ENCODE measurements around the gene RUNDC1. TPM values are rescaled to one million over a fixed set of nuclear protein-coding genes. Genes with fewer than 3 reads are reported as not detected.

RUNDC1 gene
- total and polyA plus RNA-seq, 2 donors (not counting 1 experiment from before 2014, with no cell fraction given), result 8.0 to 8.8 TPM

DNA sequence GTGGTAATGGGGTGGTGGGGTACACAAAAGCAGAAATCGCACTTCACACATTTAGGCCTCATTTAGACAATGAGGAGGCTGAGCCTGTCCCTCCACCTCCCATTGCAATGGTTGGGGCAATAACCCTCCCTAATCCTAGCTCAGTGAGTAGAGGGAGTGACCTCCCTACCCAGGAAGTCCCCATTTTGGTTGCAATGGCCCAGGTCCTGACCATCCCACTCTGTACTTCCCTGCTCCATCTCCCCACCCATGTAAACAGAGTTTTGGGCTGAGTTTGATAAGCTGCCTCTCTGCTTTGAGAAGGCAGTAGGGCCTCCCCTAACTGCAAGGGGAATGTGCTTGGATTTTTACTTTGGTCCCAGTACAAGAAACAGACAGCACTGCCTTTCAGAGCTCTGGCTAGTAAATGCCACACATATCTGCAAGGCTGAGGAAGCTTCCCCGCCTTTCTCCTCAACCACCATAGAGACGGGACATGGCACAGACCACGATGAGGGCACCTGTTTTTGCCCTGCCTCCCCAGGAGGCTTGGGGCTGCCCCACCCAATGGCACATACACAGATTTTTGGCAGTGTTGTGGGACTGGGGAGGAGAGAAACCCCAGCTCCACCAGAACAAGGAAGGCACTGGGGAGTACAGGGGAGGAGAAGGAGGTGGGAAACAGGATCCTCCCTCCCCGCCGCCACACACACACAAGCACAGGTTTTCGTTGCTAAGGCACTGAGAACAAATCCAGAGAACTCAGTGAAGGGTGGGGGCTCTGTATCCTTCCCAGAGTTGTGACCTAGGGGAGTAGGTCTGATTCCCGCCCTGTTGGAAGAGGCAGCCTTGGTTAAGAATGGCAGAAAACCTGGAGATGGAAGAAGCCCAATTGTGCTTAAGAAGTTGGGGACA lies 34.5 kb downstream of the RUNDC1 start:
- Histone ChIP-seq H3K4me3 (replicated peaks in 1 of 4; ENCODE audit: control extremely low read depth in 1 of 4, insufficient read depth in 1 of 4, low read depth in 3 of 4, low read length in 4 of 4) (no peak overlapping the region), H2AFZ (ENCODE audit: low read length) (no peak overlapping the region), H3K4me1 (ENCODE audit: control insufficient read depth, extremely low read depth, insufficient read depth, low read length) (peaks cover 6% of the 10 kb centered on the region), H3K9me3 (ENCODE audit: control insufficient read depth, insufficient read depth, low read depth, low read length) (no peaks in the 10 kb centered on the region), H3K27ac (ENCODE audit: insufficient read depth, low read length) (no peak overlapping the region), H3K27me3 (ENCODE audit: control insufficient read depth, insufficient read depth, low read length) (no peaks in the 10 kb centered on the region), H3K79me2 (ENCODE audit: control insufficient read depth, insufficient read depth, low read length) (peaks cover 14% of the 10 kb centered on the region), H3K9ac (ENCODE audit: insufficient read depth, low read length) (no peak overlapping the region), H4K20me1 (ENCODE audit: control insufficient read depth, extremely low read depth, insufficient read depth, low read length) (no peaks in the 10 kb centered on the region), H3K4me2 (ENCODE audit: extremely low read depth, insufficient read depth, low read length) (no peak overlapping the region), H3K36me3 (ENCODE audit: control insufficient read depth, insufficient read depth, low read length) (peaks cover 19% of the 10 kb centered on the region)
- TF ChIP-seq, protein P1, sequence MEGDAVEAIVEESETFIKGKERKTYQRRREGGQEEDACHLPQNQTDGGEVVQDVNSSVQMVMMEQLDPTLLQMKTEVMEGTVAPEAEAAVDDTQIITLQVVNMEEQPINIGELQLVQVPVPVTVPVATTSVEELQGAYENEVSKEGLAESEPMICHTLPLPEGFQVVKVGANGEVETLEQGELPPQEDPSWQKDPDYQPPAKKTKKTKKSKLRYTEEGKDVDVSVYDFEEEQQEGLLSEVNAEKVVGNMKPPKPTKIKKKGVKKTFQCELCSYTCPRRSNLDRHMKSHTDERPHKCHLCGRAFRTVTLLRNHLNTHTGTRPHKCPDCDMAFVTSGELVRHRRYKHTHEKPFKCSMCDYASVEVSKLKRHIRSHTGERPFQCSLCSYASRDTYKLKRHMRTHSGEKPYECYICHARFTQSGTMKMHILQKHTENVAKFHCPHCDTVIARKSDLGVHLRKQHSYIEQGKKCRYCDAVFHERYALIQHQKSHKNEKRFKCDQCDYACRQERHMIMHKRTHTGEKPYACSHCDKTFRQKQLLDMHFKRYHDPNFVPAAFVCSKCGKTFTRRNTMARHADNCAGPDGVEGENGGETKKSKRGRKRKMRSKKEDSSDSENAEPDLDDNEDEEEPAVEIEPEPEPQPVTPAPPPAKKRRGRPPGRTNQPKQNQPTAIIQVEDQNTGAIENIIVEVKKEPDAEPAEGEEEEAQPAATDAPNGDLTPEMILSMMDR (conservative IDR thresholded peaks at IDR 0.05 in 1 of 2, IDR thresholded peaks at IDR 0.05 in 1 of 2; ENCODE audit: low read depth in 1 of 2, low read length in 2 of 2), result no peak
- TF ChIP-seq EZH2 (IDR thresholded peaks at IDR 0.05; ENCODE audit: low read length, missing control alignments), result no peak
- no peak for DNase-seq (ENCODE audit: low read depth in 2 of 2)

DNA sequence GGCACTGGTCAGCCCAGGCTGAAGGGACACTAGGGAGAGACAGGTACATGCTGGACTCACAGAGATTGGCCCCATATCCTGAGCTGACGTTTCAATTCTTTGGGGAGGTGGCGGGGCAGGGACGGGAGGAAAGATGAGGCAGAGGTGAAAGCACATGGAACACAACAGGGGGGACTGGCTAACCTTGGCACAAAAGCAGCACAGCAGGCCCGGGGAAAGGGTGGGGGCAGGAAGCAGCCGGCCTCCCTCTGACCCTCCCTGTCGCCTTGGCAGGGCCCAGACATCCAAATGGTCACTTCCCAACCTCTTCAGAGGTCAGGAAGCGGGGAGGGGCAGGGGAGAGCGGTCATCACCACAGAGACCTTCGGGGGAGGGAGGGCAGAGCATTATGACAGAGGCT lies 35.2 kb downstream of the RUNDC1 start:
- no peaks in the 10 kb centered on the region for H3K27me3 ChIP-seq (ENCODE audit: control insufficient read depth, insufficient read depth, low read length)
- H3K9me3 ChIP-seq (ENCODE audit: control insufficient read depth, insufficient read depth, low read depth, low read length), result no peaks in the 10 kb centered on the region
- peaks cover 20% of the 10 kb centered on the region for H3K79me2 ChIP-seq (ENCODE audit: control insufficient read depth, insufficient read depth, low read length)
- DNase-seq (ENCODE audit: low read depth in 2 of 2), result peak in 1 of 2 donors; percentile 25
- peaks cover 10% of the 10 kb centered on the region for H3K4me1 ChIP-seq (ENCODE audit: control insufficient read depth, extremely low read depth, insufficient read depth, low read length)
- H3K4me2 ChIP-seq (ENCODE audit: extremely low read depth, insufficient read depth, low read length), result no peak overlapping the region
- H3K9ac ChIP-seq (ENCODE audit: insufficient read depth, low read length), result no peak overlapping the region
- H2AFZ ChIP-seq (ENCODE audit: low read length), result no peak overlapping the region
- TF ChIP-seq, protein P1 (conservative IDR thresholded peaks at IDR 0.05 in 1 of 2, IDR thresholded peaks at IDR 0.05 in 1 of 2; ENCODE audit: low read depth in 1 of 2, low read length in 2 of 2), result no peak
- TF ChIP-seq EZH2 (IDR thresholded peaks at IDR 0.05; ENCODE audit: low read length, missing control alignments), result no peak
- no peaks in the 10 kb centered on the region for H4K20me1 ChIP-seq (ENCODE audit: control insufficient read depth, extremely low read depth, insufficient read depth, low read length)
- no peak overlapping the region for H3K4me3 ChIP-seq (replicated peaks in 1 of 4; ENCODE audit: control extremely low read depth in 1 of 4, insufficient read depth in 1 of 4, low read depth in 3 of 4, low read length in 4 of 4)
- peaks cover 19% of the 10 kb centered on the region for H3K36me3 ChIP-seq (ENCODE audit: control insufficient read depth, insufficient read depth, low read length)
- no peak overlapping the region for H3K27ac ChIP-seq (ENCODE audit: insufficient read depth, low read length)

DNA sequence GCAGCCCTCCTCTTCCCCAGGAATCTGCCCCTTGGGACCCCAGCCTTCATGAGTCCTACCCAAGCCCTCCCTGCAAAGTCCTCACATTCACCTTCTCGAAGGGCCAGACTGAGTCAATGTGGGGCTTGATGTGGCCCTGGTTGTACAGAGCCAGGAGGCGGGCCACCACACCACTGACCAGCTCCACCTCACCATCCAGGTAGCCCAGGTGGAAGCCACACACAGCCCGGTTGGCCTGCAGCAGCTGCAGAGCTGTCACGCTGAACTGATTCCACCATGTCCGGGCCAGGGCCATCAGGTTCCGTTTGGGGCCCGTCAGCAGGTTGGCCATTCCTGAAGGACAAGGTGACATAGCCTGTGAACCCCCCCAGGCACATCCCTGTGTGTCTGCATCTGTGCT lies 35.9 kb downstream of the RUNDC1 start:
- no peak overlapping the region for H3K4me3 ChIP-seq (replicated peaks in 1 of 4; ENCODE audit: control extremely low read depth in 1 of 4, insufficient read depth in 1 of 4, low read depth in 3 of 4, low read length in 4 of 4)
- no peaks in the 10 kb centered on the region for H3K9me3 ChIP-seq (ENCODE audit: control insufficient read depth, insufficient read depth, low read depth, low read length)
- peaks cover 24% of the 10 kb centered on the region for H3K79me2 ChIP-seq (ENCODE audit: control insufficient read depth, insufficient read depth, low read length)
- H3K36me3 ChIP-seq (ENCODE audit: control insufficient read depth, insufficient read depth, low read length), result peaks cover 19% of the 10 kb centered on the region
- no peak for TF ChIP-seq EZH2 (IDR thresholded peaks at IDR 0.05; ENCODE audit: low read length, missing control alignments)
- no peaks in the 10 kb centered on the region for H4K20me1 ChIP-seq (ENCODE audit: control insufficient read depth, extremely low read depth, insufficient read depth, low read length)
- H3K27me3 ChIP-seq (ENCODE audit: control insufficient read depth, insufficient read depth, low read length), result no peaks in the 10 kb centered on the region
- H3K9ac ChIP-seq (ENCODE audit: insufficient read depth, low read length), result no peak overlapping the region
- no peak for DNase-seq (ENCODE audit: low read depth in 2 of 2)
- H2AFZ ChIP-seq (ENCODE audit: low read length), result no peak overlapping the region
- H3K4me2 ChIP-seq (ENCODE audit: extremely low read depth, insufficient read depth, low read length), result no peak overlapping the region
- no peak overlapping the region for H3K27ac ChIP-seq (ENCODE audit: insufficient read depth, low read length)
- peaks cover 13% of the 10 kb centered on the region for H3K4me1 ChIP-seq (ENCODE audit: control insufficient read depth, extremely low read depth, insufficient read depth, low read length)
